Measurements from ENCODE around the gene AKIRIN2. TPM values are rescaled to one million over a fixed set of nuclear protein-coding genes. Genes with fewer than 3 reads are reported as not detected.

The AKIRIN2 gene
- polyA plus RNA-seq (2013): 93.8 TPM

GRCh38 chr6:87701676-87702588 lies at the start of gene AKIRIN2:
TSS of gene AKIRIN2 (minus strand) at chr6:87702233. CDS start at chr6:87701684, 549 bp downstream.
- ChIA-PET CTCF (interaction anchor here (1.2 to 2.2 kb wide), 5 partner anchors 15 to 55 kb away, joined by 3 to 7 read pairs (median 5); no protein-coding TSS in a partner anchor), POLR2A (interaction anchor here (0.5 to 1.3 kb wide), 6 partner anchors 29 to 1473 kb away, joined by 3 to 9 read pairs (median 5); no protein-coding TSS in a partner anchor)

DNA sequence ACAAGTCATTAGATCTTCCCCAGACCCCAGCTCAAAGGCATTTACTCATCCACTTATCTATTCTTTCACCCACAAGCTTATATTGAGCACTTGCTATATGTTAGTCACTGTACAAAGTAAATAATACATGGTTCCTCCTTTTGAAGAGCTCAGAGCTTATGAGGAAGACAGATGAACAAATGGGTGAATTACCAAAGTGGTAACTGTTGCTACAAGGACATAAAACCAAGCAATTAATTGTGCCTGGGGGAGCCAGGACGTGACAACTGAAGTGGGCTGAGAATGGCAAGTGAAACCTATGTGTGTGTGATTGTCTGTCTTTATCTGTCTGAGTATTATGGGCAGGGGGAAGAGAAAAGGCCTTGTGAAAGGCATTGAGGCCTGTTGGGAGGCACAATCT lies 45.6 kb upstream of the AKIRIN2 start:
- ChIA-PET POLR2A (interaction anchor here (0.6 kb wide), 1 partner anchor 12 kb away, joined by 3 read pairs; no protein-coding TSS in a partner anchor), CTCF (interaction anchor here (0.9 kb wide), 1 partner anchor 15 kb away, joined by 3 read pairs; no protein-coding TSS in a partner anchor)
- Histone ChIP-seq H3K27me3 (replicated peaks in 2 of 5; ENCODE audit: control insufficient read depth in 4 of 5, insufficient read depth in 5 of 5, low read length in 4 of 5) (no peaks in the 10 kb centered on the region), H3K4me3 (ENCODE audit: control insufficient read depth in 1 of 7, extremely low read depth in 1 of 7, insufficient read depth in 4 of 7, low read depth in 2 of 7, low read length in 6 of 7) (no peak overlapping the region), H3K4me1 (ENCODE audit: control extremely low read depth in 1 of 4, control insufficient read depth in 4 of 4, insufficient read depth in 4 of 4, low read length in 3 of 4) (no peaks in the 10 kb centered on the region), H3K9me3 (ENCODE audit: control extremely low read depth in 1 of 5, control insufficient read depth in 4 of 5, insufficient read depth in 2 of 5, low read depth in 1 of 5, low read length in 4 of 5) (no peaks in the 10 kb centered on the region), H3K27ac (ENCODE audit: insufficient read depth in 1 of 2, low read depth in 1 of 2, low read length in 2 of 2, poor library complexity in 1 of 2, severe bottlenecking in 2 of 2) (no peak overlapping the region), H3K36me3 (ENCODE audit: control insufficient read depth in 4 of 4, insufficient read depth in 4 of 4, low read length in 3 of 4) (no peaks in the 10 kb centered on the region)
- peak in 2 of 3 donors; percentile 37 to 49 for DNase-seq
- WGBS (ENCODE audit: insufficient coverage): 75% methylated on average over 1 of the region's 1 CpG

More at GRCh38 chr6:87701676-87702588, at the start of gene AKIRIN2:
- H3K4me3 ChIP-seq (ENCODE audit: control insufficient read depth in 1 of 7, extremely low read depth in 1 of 7, insufficient read depth in 4 of 7, low read depth in 2 of 7, low read length in 6 of 7): peak within 1 kb of the TSS; percentile 90 to 99 (median 96)
- no peaks in the 10 kb centered on the region for H3K27me3 ChIP-seq (replicated peaks in 2 of 5; ENCODE audit: control insufficient read depth in 4 of 5, insufficient read depth in 5 of 5, low read length in 4 of 5)
- peak; percentile 100 for DNase-seq
- peaks cover 11 to 50% (median 31%) of the 10 kb centered on the region in 4 experiments for H3K4me1 ChIP-seq (ENCODE audit: control extremely low read depth in 1 of 4, control insufficient read depth in 4 of 4, insufficient read depth in 4 of 4, low read length in 3 of 4)
- H3K9me3 ChIP-seq (ENCODE audit: control extremely low read depth in 1 of 5, control insufficient read depth in 4 of 5, insufficient read depth in 2 of 5, low read depth in 1 of 5, low read length in 4 of 5): no peaks in the 10 kb centered on the region
- H3K36me3 ChIP-seq (ENCODE audit: control insufficient read depth in 4 of 4, insufficient read depth in 4 of 4, low read length in 3 of 4): no peaks in the 10 kb centered on the region
- peak within 1 kb of the TSS; percentile 90 to 96 for H3K27ac ChIP-seq (ENCODE audit: insufficient read depth in 1 of 2, low read depth in 1 of 2, low read length in 2 of 2, poor library complexity in 1 of 2, severe bottlenecking in 2 of 2)
- WGBS (ENCODE audit: insufficient coverage): under 1% methylated on average over 65 of the region's 88 CpGs

GRCh38 chr6:87745966-87746721 lies 44.1 kb upstream of the AKIRIN2 start:
- Histone ChIP-seq H3K4me3 (ENCODE audit: control insufficient read depth in 1 of 7, extremely low read depth in 1 of 7, insufficient read depth in 4 of 7, low read depth in 2 of 7, low read length in 6 of 7) (no peak overlapping the region), H3K27ac (ENCODE audit: insufficient read depth in 1 of 2, low read depth in 1 of 2, low read length in 2 of 2, poor library complexity in 1 of 2, severe bottlenecking in 2 of 2) (no peak overlapping the region), H3K27me3 (replicated peaks in 2 of 5; ENCODE audit: control insufficient read depth in 4 of 5, insufficient read depth in 5 of 5, low read length in 4 of 5) (no peaks in the 10 kb centered on the region), H3K36me3 (ENCODE audit: control insufficient read depth in 4 of 4, insufficient read depth in 4 of 4, low read length in 3 of 4) (no peaks in the 10 kb centered on the region), H3K4me1 (ENCODE audit: control extremely low read depth in 1 of 4, control insufficient read depth in 4 of 4, insufficient read depth in 4 of 4, low read length in 3 of 4) (peaks cover 0 to 3% (median 1%) of the 10 kb centered on the region in 4 experiments), H3K9me3 (ENCODE audit: control extremely low read depth in 1 of 5, control insufficient read depth in 4 of 5, insufficient read depth in 2 of 5, low read depth in 1 of 5, low read length in 4 of 5) (no peaks in the 10 kb centered on the region)
- no peak for DNase-seq
- POLR2A ChIA-PET: interaction anchor here (0.7 kb wide), 2 partner anchors 39 to 655 kb away, joined by 3 to 4 read pairs; no protein-coding TSS in a partner anchor
- 92% methylated on average over 2 of the region's 2 CpGs for WGBS (ENCODE audit: insufficient coverage)
- CTCF ChIA-PET: interaction anchor here (0.6 kb wide), 1 partner anchor 51 kb away, joined by 3 read pairs; no protein-coding TSS in a partner anchor

DNA sequence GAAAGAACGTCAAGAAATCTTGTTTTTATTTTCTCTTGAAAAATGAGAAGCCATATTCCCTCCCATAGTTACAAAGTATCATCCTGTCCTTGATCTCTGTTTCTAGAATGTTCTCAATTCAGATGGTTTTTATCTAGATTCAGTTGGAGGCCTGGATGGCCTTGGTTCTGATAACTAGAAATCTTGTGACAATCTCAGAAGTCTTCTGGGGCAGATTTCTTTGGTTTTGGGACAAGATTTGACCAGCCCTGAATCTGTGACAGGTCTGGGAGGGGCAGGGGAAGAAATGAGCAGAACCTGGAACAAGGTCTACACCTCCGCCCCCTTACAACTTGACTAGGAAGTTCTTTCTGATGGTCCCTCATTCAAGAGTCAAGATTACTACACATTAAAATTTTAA lies 41.4 kb upstream of the AKIRIN2 start:
- no peak for DNase-seq
- POLR2A ChIA-PET: interaction anchor here (0.6 kb wide), 1 partner anchor 13 kb away, joined by 4 read pairs; no protein-coding TSS in a partner anchor
- Histone ChIP-seq H3K4me3 (ENCODE audit: control insufficient read depth in 1 of 7, extremely low read depth in 1 of 7, insufficient read depth in 4 of 7, low read depth in 2 of 7, low read length in 6 of 7) (no peak overlapping the region), H3K27ac (ENCODE audit: insufficient read depth in 1 of 2, low read depth in 1 of 2, low read length in 2 of 2, poor library complexity in 1 of 2, severe bottlenecking in 2 of 2) (no peak overlapping the region), H3K27me3 (replicated peaks in 2 of 5; ENCODE audit: control insufficient read depth in 4 of 5, insufficient read depth in 5 of 5, low read length in 4 of 5) (no peaks in the 10 kb centered on the region), H3K36me3 (ENCODE audit: control insufficient read depth in 4 of 4, insufficient read depth in 4 of 4, low read length in 3 of 4) (no peaks in the 10 kb centered on the region), H3K4me1 (ENCODE audit: control extremely low read depth in 1 of 4, control insufficient read depth in 4 of 4, insufficient read depth in 4 of 4, low read length in 3 of 4) (peaks cover 0 to 3% (median 1%) of the 10 kb centered on the region in 4 experiments), H3K9me3 (ENCODE audit: control extremely low read depth in 1 of 5, control insufficient read depth in 4 of 5, insufficient read depth in 2 of 5, low read depth in 1 of 5, low read length in 4 of 5) (no peaks in the 10 kb centered on the region)
- WGBS (ENCODE audit: insufficient coverage): no CpG with 5 or more reads among the region's 2 CpGs
- CTCF ChIA-PET: interaction anchor here (1.6 kb wide), 1 partner anchor 11 kb away, joined by 6 read pairs; no protein-coding TSS in a partner anchor

- Histone ChIP-seq H3K4me3 (ENCODE audit: control insufficient read depth in 1 of 7, extremely low read depth in 1 of 7, insufficient read depth in 4 of 7, low read depth in 2 of 7, low read length in 6 of 7) (no peak overlapping the region), H3K4me1 (ENCODE audit: control extremely low read depth in 1 of 4, control insufficient read depth in 4 of 4, insufficient read depth in 4 of 4, low read length in 3 of 4) (peaks cover 0 to 3% (median 1%) of the 10 kb centered on the region in 4 experiments), H3K27me3 (replicated peaks in 2 of 5; ENCODE audit: control insufficient read depth in 4 of 5, insufficient read depth in 5 of 5, low read length in 4 of 5) (no peaks in the 10 kb centered on the region), H3K36me3 (ENCODE audit: control insufficient read depth in 4 of 4, insufficient read depth in 4 of 4, low read length in 3 of 4) (no peaks in the 10 kb centered on the region), H3K9me3 (ENCODE audit: control extremely low read depth in 1 of 5, control insufficient read depth in 4 of 5, insufficient read depth in 2 of 5, low read depth in 1 of 5, low read length in 4 of 5) (no peaks in the 10 kb centered on the region), H3K27ac (ENCODE audit: insufficient read depth in 1 of 2, low read depth in 1 of 2, low read length in 2 of 2, poor library complexity in 1 of 2, severe bottlenecking in 2 of 2) (no peak overlapping the region)
- peak; percentile 20 to 68 (median 50) for DNase-seq
- POLR2A ChIA-PET: no interaction called here
- CTCF ChIA-PET: interaction anchor here (1.6 kb wide), 1 partner anchor 9 kb away, joined by 6 read pairs; no protein-coding TSS in a partner anchor
- 17% methylated on average over 2 of the region's 2 CpGs for WGBS (ENCODE audit: insufficient coverage)
These were observed 40.1 kb upstream of the AKIRIN2 start for GRCh38 chr6:87742106-87742505.

DNA sequence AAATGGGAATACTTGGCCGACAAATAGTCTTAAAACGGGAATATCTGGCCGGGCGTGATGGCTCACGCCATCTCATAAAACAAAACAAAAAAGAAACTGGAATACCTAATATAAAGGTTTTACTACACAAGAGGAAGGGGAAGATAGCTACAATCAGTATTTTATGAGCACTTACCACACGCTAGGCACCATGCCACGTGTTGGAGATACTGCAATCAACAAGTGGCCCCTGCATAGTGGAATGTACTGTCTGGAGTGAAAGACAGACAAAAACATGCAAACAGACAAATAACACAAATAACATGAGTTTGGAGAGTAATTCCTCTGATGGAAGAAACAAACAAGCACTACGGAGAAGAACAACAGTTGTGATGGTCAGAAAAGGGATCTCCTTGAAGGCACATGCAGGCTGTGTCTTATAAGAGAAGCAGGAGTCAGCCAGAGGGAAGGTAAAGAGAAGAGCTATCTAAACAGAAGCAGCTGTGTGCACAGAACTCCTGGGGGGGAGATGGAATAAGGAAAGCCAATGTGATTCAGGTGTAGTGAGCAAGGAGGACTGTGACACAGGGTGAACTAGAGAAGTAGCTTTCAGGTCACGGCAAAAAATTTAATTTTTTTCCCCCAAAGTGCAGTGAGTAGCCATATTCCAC lies 39.1 kb upstream of the AKIRIN2 start:
- POLR2A ChIA-PET: no interaction called here
- Histone ChIP-seq H3K4me3 (ENCODE audit: control insufficient read depth in 1 of 7, extremely low read depth in 1 of 7, insufficient read depth in 4 of 7, low read depth in 2 of 7, low read length in 6 of 7) (no peak overlapping the region), H3K36me3 (ENCODE audit: control insufficient read depth in 4 of 4, insufficient read depth in 4 of 4, low read length in 3 of 4) (no peaks in the 10 kb centered on the region), H3K27ac (ENCODE audit: insufficient read depth in 1 of 2, low read depth in 1 of 2, low read length in 2 of 2, poor library complexity in 1 of 2, severe bottlenecking in 2 of 2) (no peak overlapping the region), H3K27me3 (replicated peaks in 2 of 5; ENCODE audit: control insufficient read depth in 4 of 5, insufficient read depth in 5 of 5, low read length in 4 of 5) (no peaks in the 10 kb centered on the region), H3K4me1 (ENCODE audit: control extremely low read depth in 1 of 4, control insufficient read depth in 4 of 4, insufficient read depth in 4 of 4, low read length in 3 of 4) (peaks cover 0 to 3% (median 1%) of the 10 kb centered on the region in 4 experiments), H3K9me3 (ENCODE audit: control extremely low read depth in 1 of 5, control insufficient read depth in 4 of 5, insufficient read depth in 2 of 5, low read depth in 1 of 5, low read length in 4 of 5) (no peaks in the 10 kb centered on the region)
- CTCF ChIA-PET: interaction anchor here (1.1 kb wide), 2 partner anchors 16 to 91 kb away, joined by 3 to 5 read pairs; no protein-coding TSS in a partner anchor
- no peak for DNase-seq
- 100% methylated on average over 6 of the region's 9 CpGs for WGBS (ENCODE audit: insufficient coverage)

Measured in common myeloid progenitor, CD34-positive (primary cell).